GM12801 (cell line): ENCODE data around the gene NCOA1.

Experiments used
- TF ChIP-seq, protein P1 (sequence below): IDR thresholded peaks from one replicate; pipeline ENCODE4 v1.5.1; 2011; ENCODE audit warnings: control low read depth; ENCODE audit not compliant: insufficient read length; ENCODE audit errors: extremely low read depth

NCOA1 gene

DNA sequence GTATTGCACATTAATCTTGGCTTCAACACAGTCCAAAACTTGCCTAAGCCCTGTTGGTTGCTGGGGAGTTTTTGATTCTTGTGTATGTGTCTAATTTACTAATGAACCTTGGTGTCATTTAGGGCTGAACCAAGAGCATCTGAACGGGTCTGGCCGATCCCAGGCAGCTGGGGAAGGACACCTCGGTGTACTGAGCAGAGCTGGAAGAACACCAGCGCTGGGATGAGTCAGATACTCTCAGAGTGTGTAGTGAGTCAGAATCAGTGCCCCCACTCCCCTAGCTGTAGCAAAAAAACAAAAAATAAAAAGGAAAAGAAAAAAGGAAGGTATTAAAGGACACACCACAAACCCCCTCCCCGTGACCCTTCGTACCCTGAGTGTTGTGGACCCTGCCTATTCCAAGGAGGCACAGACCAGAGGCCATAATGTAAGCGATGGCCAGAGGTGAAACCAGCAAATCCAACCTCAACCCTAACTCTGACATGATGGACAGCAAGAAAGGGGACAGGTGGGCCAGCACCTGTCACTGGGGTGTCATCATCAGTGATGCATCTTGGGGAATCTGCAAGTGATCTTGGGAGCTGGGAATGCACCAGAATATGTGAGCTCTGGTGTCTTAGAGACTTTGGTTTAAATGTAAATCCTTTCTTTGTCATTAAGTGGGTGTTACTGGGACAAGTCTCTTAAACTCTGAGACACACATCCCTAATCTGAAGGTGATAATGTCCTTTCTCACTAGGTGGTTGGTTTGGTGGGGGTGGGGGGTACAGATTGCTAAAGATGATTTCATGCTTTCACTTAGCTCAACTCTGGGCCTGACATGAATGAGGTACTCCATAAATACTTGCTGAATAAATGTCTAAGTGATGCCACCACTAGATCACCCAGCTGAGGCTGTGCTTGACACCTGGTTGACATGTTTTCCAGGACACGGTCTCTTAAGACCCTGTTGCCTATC is 34.2 kb upstream of the NCOA1 start:
- TF ChIP-seq, protein P1, sequence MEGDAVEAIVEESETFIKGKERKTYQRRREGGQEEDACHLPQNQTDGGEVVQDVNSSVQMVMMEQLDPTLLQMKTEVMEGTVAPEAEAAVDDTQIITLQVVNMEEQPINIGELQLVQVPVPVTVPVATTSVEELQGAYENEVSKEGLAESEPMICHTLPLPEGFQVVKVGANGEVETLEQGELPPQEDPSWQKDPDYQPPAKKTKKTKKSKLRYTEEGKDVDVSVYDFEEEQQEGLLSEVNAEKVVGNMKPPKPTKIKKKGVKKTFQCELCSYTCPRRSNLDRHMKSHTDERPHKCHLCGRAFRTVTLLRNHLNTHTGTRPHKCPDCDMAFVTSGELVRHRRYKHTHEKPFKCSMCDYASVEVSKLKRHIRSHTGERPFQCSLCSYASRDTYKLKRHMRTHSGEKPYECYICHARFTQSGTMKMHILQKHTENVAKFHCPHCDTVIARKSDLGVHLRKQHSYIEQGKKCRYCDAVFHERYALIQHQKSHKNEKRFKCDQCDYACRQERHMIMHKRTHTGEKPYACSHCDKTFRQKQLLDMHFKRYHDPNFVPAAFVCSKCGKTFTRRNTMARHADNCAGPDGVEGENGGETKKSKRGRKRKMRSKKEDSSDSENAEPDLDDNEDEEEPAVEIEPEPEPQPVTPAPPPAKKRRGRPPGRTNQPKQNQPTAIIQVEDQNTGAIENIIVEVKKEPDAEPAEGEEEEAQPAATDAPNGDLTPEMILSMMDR, result no peak

DNA sequence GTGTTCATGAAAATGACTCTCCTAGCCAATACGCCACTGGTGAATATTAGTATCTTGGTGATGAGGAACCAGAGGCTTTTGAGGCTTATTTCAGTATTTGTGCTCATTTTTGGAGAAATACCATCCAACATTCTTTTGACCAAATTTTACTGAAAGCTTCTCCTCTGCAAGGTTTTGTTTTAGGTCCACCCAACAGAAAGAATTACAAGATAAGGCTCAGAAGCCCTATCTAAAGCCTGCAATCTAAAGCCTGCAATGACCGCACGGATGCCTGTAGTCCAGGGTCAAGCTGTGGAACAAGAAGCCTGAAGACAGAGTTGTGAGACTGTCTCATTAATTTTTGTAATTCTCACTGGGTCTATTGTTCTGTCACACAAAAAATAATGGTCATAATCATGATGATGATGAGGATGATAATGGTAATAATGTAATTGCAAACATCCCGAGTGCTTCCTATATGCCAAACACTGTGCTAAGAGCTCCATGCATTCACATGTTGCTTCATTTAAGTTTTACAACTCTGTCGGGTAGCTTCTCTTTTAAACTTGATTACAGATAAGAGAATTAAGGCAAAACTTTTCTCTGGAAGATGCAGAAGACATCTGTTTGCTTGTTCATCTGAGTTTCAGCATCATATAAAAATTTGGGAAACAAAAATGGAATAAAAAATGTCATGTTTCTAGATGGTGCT is 33.2 kb upstream of the NCOA1 start:
- TF ChIP-seq, protein P1, result no peak

DNA sequence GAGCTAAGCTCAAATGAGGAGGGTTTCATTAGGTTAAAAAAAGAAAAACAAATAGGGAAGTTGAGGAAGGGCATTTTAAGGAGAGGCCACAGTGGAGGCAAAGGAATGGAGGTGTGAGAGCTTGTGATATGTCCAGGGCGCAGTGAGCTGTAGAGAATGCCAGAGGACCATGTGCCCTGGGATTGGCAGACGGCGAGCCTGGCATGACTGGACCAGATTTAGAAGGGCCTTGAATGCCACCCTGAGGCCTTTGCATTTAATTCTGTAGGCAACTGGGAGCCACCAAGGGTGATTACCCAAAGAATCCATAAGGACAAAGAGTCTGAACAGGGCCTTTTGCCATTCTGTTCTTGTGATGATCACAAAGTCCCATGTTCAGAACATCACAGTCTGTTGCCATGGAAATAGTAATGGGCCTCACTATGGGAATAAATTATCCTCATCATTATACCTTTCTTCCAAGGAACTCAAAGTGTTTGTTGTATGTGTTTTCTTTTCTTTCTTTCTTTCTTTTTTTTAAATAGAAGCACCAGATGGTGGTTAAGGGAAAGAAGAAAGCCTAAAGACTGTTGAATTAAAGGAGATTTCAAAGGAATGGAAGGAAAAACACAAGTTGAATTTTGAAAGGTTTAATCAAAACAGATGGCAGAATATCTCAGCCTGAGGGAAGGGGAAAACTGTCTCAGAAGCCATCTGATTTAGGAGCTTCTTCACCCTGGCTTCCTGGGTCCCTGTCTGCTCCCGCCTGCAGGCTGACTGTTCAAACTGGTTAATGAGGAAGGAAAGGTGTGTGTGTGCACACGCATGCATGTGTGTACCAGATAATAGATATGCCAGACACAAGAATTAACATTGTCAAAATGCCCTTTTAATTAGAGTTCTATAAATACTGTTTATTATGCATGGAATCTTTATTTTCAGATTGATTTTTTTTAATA is 31.6 kb upstream of the NCOA1 start:
- TF ChIP-seq, protein P1, result no peak

DNA sequence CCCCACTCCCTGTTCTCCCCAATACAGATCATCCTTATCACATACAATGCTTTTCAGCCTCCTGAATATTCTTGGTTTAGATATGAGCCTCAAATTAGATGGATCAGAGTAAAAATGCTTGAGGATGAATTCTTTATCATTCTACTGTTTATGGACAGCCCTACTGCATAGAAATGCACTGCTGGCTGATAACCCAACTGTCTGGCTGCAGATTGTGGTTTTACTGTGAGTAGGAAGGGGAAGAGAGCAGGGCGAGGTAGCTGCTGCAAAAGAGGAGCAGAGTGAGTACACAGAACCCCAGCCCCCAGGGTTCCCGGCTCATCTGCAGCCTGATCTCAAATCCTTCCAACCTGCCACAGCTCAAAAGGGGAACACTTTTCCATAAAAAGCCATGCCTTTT is 29.4 kb upstream of the NCOA1 start:
- TF ChIP-seq, protein P1, result no peak

DNA sequence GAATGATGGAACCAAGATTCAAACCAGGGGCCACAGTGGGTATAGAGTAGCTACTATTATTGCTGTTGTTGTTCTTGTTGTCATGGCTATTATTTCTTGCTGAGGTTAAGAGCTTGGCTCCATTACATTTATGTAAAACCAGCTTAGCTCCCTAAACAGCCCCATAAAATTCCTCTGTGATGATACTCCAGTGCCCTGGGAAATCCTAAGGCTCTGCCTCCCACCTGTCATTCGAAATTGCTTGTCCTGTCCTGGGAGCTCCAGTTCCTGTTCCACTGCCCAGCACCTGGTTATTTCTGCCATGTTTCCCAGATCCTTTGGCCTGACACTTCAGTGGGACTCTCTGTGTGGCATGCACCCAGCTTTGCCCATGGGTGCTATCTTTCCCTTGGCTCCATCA is 27.8 kb upstream of the NCOA1 start:
- TF ChIP-seq, protein P1, result no peak

DNA sequence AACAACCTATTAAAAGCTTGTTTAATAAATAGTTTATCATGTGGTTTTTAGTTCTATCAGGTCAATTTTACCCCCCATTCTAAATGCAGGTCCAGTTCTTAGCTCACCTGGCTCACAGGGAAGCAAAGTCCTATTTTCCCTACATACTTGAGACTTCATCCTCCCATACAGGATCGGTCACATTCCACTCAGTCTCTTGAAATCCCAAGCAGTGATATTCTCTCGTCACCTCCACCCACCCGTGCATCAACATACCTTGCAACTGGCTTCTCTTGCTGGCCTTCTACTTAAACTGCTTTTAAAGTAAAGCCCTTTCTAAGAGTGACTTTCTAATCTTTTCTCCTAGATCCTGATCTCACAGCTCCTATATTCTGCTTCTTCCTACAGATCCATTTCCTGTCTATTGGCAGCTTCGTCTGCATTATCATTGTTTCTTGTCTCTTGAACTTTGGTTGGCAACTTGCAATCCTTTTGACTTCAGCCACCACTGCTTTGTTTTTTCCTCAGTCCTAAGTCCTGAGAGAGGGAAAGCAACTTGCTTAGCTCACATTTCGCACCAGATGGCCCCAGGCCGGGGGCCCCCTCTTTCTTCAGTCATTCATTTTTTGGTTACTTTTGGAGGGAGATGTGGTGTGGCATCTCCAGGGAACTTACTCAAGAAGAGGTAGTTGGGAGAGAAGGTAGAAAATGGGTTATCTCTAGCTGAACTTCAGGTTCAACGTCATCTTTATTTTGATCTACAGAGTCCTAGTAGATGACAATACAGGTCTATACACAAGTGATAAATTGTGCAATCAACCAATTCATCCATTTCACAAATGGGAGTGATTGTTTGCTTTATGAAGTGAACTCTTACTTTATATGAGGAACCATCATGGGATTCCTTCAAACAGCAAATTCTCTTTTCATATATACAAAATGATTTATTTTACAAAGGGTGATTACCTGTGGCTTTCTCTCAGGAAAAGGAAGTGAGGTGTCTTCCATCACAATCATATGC is 23.9 kb upstream of the NCOA1 start:
- TF ChIP-seq, protein P1, result no peak
